ENCODE data around the gene GPC1.

GRCh38 chr2:240477916-240478315 lies 42.5 kb downstream of the GPC1 start:
- TF ChIP-seq CTCF (IDR thresholded peaks at IDR 0.05) (no peak), POLR2A (IDR thresholded peaks at IDR 0.05) (no peak), POLR2AphosphoS5 (IDR thresholded peaks at IDR 0.05) (no peak)
